Forelimb muscle (tissue), 1 donor: ENCODE measurements around the gene PXDN. TPM values are rescaled to one million over a fixed set of nuclear protein-coding genes. Genes with fewer than 3 reads are reported as not detected.
"Not testable (repeated sequence)": the region's sequence is repeated elsewhere in the genome, so short reads cannot be mapped to it uniquely, and the experiment has no call there.

Experiments
- DNase-seq: peaks from one replicate; pipeline ENCODE4 v3.0.0-alpha.2; 2013; ENCODE audit warnings: low read depth
- polyA plus RNA-seq: library from polyadenylated mRNA; unstranded; fragments of 120-200 nt; gene quantifications from one replicate; pipeline ENCODE4 v1.2.1, GENCODE V29; 2013; ENCODE audit not compliant: insufficient read length

Gene PXDN
- polyA plus RNA-seq, 1 donor, result 124 TPM

DNA sequence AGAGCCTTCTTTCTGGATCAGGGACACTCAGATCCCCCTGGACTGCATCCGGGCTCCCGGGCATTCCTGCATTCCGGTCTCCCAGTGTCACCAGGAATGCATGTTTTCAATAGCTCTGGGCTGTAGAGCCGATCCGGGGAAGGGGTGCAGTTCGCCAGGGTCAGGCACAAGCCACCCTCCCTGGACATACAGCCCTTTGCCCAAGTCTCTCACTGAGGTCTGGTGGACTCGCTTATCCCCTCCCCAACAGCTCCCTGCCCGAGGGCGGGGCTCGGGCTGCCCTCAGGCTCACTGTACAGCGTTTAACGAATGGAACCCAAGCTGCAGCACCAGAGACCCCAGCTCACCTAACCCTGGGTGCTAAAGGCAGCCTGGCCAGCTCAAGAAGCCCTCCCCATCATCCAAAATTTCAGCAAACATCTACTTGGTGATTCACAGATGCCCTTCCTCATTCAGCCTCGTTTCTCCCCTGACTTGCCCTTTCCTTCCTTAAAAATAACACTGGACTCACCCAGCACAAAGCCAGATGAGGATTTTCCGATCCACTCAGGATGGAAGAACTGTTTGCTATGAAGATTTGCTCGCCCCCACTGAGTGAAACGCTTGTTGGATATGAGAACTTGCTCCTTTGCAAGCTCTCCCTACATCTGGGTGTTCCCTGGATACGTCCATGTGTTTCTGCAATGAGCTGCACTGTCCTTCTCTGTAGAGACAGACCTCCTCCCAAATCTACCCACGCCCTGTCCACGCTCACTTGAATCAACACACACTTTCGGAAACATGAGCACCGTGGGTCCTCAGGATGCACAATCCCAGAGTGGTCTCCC is 58.1 kb downstream of the PXDN start:
- DNase-seq, result no peak

DNA sequence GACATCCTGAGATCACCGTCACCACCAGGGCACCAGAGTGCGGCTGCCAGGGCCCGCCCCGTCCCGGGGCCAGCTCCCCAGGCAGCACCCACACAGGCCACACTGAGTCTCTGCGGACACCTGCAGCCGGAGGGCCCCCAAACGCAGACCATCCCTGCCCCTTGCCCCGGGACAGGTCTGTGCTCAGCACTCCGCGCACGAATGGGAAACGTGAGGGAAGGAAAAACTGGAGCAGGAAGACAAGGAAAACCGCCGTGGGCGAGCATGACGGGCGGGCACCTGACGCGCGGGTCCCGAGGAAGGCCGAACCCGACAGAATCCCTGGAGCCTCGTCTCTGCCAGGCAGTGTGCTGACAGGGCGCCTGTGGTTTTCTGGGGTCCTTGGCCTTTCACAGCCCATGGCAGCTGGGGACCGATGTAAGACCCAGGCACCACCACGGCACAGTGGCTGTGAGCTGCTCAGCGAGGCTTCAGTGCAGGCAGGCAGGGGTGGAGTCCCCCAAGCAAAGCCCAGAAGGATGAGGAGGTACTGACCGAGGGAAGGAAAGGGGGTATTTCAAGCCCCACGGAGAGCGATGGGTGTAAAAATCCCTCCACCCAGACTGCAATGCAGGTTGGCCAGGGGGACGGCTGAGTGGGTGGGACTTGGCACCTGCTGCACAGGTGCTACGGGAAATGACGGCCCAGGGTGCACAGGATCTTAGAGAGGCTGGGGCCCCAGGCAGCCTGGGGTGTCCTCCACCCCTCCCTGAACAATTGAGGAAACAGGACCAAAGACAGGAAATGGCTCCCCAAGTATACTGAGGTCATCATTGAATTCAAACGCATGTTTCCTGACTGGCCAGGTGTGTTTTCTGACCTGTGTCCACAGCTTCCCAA is 59.0 kb downstream of the PXDN start:
- DNase-seq, result no peak

DNA sequence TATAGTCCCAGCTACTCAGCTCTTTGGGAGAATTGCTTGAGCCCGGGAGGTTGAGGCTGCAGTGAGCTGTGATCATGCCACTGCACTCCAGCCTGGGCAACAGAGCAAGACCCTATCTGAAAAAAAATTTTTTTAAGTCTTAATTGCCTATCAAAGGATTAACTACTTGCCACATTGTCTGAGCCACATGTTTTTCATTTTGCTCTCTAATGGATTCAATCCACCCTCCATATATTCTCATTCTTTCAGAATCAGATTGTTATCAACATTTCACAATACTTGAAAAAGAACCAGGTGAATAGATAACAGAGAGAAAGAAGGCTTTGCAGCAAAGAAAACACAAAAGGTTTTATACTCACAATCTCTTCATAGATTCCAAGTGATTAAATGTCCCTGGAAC is 61.0 kb downstream of the PXDN start:
- DNase-seq, result no peak

DNA sequence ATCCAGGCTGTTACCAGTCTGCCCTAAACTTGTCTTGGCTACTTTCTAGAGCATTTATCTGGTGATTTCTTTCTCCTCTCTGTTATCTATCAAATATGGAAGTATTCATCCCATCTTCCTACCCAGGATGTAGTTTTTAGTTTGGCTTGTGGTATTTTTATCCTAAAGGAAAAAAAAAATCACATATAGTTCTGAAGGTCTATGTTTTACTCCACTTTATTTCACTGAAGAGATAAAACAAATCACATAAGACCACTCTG is 62.2 kb downstream of the PXDN start:
- DNase-seq, result no peak

DNA sequence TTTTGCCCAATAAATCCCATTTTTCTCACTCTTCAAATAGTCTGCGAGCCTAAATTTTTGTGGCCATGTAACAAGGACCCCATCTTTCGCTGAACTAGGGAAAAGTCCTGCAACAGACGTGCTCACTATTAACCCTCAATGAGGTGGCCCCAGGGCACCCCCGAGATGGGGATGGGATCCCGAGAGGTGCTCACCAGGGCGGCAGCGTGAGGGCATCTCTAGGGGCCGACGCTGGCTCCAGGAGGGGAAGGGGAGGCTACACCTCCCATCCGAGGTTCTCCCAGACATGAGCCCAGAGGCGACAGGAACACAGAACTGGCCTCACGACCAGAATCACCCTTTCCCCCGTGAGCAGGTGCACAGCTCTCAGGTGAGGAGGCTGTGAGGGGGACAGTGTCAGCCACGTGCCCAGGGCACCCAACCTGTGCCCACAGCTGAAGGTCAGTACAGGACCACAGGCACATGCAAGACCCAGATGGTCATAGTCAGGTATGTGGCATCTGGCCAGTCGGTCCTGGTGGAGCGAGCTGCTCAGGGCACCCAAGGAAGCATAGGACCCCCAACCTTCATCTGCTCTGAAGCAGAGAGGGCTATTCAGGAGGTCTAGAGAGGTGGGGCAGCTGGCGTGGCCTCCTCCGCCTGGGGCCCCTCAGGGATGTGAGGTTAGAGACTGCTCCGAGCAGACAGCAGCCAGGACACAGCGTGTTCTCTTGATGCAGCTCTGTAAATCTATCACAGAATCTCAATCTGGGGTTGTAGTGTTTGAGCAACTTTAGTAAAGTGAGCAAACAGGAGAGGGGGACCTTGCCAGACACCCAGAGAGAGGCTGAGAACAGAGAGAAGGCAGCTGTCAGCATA is 62.8 kb downstream of the PXDN start:
- DNase-seq, result no peak

DNA sequence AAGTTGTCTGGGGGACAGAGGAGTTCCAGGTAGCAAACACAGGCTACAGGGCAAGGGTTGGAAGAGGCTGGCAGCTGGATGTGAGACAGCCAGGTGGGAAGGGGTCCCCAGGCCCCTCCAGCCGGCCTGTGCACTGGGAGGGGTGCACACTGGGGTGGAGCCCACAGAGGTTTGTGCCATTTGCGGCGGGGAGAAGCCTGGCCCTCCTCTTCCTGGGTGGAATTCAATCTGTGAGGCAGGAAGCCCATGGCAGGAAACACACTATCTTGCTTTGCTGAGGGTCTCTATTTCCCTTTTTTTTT is 63.3 kb downstream of the PXDN start:
- no peak for DNase-seq

DNA sequence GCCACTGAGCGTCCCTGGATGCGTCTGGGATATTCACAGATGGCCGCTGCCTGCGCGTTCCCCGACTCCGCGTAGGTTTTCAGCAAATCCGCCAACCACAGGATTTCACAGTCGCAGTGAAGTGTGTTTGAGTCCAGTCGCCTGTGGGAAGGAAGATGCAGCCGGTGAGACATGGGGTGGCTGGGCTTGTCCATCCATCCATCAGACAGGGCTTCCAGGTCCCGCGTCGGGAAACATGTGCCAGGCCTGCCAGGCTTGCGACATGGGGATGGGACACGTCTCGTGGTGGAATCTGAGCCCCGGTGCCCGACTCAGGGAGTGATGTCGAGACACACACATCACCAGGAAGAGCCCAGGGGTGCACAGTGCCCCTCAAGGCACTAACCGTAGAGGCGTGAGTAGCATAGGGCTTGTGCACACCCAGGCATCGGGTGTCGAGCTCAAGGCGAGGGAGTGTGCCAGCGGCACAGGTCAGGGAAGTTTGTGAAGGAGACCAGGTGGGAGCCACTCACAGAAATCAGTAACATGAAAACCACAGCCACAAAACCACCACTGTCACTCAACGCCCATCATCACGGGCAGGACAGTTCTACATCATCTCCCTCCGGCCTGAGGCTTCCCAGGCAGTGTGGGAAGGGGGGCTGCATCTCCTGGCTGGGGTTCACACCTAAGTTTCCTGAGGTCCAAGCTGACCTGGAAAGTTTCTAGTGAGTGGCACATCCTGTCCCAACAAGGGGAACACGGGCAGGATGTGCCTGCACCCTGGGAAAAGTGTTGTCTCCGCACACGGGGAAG is 63.9 kb downstream of the PXDN start:
- no peak for DNase-seq

DNA sequence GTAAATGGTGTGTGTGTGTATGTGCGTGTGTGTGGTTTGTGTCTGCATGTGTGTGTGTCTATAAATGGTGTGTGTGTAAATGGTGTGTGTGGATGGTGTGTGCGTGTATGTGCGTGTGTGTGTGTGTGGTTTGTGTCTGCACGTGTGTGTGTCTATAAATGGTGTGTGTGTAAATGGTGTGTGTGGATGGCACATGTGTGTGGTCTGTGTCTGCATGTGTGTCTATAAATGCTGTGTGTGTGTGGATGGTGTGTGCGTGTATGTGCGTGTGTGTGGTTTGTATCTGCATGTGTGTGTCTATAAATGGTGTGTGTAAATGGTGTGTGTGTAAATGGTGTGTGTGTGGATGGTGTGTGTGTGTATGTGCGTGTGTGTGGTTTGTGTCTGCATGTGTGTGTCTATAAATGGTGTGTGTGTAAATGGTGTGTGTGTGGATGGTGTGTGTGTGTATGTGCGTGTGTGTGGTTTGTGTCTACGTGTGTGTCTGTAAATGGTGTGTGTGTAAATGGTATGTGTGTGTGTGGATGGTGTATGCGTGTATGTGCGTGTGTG is 64.8 kb downstream of the PXDN start:
- DNase-seq, result not testable (repeated sequence)

DNA sequence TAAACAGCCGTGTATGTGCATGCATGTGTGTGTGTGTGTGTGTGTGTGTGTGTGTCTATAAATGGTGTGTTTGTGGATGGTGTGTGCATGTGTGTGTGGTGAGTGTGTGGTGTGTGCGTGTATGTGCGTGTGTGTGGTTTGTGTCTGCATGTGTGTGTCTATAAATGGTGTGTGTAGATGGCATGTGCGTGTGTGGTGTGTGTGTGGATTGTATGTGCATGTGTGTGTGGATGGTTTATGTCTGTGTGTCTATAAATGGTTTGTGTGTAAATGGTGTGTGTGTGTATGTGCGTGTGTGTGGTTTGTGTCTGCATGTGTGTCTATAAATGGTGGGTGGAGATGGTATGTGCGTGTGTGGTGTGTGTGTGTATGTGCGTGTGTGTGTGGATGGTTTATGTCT is 65.2 kb downstream of the PXDN start:
- DNase-seq, result not testable (repeated sequence)

DNA sequence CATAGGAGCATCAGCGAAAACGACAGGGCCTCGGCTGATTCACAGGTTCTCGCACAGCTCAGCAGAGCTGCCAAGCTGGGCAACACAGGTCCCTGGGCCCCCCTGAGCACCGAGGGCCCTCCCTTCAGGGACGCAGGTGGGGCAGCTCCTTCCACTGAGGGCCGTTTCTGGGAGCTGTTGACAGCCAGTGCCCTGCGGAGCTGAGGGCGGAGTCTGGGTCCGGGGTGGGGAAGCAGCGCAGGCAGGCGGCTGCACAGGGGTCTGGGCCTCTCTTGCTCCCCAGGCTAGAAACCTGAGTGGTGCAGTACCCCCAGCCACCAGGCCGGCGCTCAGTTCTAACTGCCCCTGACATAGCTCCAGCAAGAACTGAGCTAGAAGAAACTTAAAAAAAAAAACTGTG is 65.7 kb downstream of the PXDN start:
- no peak for DNase-seq

DNA sequence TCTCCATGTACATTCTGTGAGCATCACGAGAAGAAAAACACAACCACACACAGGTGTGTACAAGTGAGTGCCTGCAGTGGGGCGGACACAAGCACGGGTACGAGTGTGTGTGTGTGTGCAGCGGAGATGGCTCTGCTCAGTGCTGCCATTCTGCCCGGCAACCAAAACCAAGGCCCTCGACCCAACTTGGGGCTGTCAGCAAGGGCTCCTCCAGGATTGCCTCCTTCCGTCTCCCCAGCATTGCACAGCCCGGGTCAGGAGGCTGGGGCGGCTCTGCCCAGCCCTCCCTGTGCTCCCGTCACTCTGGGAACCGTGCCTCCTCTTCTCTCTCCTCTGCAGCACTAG is 66.5 kb downstream of the PXDN start:
- DNase-seq, result no peak

DNA sequence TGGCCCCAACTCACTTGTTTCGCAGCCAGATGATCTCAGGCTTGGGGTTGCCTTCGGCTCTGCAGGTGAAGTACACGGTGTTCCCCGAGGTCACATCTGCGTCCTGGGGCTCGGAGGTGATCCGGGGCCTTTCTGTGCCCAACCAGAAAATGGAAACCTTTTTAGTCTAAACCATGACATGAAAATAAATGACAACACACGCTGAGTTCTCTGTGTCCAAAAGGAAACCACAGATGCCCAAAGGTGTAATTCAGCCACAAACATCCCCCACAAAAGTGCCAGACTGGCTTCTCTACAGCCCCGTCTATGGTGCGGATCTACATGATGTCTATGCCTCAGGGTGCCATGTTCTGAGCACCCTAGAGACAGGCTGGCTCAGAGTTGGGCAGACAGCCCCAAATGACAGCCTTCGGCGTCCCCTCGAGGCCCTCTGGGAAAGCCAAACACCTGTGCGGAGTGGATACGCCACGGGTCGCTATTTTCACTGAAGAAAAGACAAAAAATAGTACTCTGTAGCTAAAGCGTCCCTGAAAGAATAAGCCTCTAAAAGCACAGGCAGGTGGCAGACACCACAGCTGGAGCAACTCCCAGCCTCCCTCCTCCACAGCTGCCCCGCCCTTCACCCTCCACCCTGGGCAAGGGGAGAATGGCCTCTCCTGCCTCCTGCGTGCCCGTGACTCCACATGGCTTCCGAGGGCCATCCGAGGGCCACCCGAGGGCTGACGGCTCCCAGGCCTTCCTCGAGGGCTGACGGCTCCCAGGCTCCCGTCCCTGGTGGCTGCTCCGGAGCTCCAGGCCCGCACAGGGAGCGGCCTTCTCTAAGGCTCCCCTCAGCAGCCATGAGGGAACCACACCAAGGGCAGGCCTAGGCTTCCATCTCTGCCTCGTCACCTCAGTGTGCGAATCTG is 67.1 kb downstream of the PXDN start:
- no peak for DNase-seq

DNA sequence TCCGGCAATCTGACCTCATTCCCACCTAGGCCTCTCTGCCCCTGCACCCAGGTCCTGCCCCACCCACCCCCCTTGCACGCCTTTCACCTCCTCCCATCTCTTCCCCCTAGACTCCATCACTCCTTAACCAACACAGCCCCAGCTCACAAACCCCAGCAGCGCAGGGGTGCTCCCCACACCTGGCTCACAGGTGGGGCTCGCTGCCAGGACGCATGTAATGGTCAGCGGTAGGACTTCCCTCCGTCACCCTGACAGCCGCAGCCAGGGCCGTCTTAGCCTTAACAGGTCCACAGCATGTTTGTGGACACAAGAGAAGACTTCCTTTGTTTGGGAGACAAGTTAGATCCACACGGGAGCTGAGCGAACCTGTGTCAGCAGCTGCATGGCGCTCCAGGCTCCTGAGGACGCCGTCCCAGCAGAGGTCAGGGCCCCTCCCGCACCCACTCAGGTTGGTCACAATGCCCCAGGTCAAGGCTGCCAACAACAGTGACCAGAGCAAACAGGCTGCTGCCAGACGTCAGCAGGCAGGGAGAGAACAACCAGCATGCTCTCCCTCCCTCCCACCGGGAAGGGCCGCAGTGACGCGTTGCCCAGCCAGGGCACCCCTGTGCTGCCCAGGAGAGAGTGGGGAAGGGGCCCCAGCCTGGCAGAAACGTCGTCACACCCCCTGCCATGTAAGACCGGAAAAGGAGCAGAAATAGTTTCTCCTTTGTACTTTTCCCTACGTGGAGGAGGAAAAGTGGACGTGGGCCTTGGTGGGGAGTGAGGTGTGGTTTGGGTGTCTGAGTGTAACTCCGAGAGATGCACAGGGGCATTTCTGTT is 68.0 kb downstream of the PXDN start:
- no peak for DNase-seq

DNA sequence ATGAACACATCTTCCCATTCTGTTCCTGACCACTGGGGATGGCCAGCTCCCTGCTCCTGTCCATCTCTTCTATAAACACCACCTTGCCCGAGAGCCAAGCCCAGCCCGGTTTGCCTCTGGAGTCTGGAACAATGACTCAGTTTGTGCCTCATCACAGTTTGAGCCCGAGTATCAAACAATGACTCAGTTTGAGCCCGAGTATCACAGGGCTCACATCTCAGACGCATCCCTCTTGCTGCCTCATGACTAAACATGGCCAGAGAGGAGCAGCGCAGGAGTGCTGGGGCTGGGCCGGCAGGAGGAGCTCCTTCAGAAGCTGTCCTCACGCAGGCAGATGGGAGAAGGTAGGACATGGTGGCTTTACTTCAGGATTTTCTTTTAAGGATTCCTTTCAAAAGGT is 68.7 kb downstream of the PXDN start:
- no peak for DNase-seq

DNA sequence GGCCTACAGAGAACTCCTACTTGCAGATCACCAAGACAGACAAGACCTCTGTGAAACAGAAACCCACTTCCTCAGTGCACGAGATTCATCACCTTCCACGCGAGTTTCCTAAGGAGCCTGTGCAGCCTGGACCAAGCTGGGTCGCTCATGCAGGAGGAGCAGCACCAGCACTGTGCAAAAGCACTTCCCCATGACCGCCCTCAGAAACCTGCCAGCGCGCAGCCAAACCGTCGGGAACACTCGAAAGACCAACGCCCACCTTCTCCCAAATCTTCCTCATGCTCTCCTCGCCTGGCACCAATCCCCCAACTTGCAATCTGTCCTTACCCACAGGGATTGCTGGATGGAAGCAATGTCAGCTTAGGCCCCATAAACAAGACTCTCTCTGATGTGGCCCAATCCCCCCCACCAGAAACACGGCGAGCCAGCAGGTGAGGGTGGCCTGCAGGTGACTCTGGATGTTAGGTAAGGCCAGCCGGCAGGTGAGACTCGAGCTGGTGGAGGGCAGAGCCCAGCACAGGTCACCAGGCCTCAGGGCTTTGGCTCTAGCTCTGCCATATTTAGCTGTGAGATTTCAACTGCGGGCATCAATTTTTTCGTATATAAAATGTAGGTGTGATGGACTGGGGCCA is 69.4 kb downstream of the PXDN start:
- no peak for DNase-seq

DNA sequence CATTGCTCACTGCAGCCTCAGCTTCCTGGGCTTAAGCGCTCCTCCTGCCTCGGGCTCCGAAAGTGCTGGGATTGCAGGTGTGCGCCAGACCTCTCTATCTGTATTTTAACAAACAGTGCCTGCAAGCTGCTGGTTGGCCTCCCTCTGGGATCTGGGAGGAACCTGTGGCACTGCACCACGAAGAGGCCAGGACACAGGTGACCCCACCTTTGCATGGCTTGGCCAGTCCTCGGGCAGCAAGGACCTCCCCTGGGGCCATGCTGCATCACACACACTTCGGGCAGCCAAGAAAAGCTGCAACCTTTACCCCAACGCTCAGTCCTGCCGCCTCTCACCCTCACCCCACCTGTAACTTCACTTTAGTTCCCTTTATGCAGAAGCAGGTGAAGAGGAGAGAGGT is 70.0 kb downstream of the PXDN start:
- DNase-seq, result no peak

DNA sequence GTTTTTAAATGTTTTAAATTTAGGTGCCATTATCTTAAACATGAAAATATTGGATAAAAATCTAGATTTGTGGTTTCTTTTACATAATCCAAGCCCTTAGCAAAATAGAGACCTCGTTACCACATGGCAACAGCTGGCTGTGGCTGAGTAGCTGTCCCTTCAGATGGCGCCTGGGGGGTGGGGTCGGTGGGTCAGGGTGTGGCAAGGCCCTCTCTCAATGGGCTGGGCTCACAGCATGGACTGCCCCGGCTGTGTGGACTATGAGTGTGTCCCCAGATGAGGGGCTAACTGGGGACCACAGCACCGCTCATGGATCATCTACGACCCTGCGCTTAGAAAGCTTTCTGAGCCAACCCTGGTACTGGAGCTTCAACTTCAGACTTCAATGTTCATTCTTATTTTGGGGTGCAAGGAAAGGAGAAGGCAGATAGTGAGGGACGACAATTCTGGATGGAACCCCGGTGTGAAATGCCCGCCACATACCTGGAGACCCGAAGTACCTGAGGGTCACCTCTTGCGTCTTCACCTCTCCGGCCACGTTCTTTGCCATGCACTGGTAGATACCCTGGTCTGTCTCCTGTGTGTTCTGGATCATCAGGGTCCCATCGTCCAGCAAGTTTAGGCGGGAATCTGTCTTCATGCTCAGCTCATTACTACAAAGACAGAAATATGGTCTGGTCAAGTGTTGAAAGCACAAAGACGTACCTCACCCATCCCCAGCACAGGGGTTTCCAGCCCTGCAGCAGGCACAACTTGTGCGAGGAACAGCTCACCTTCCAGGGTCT is 71.0 kb downstream of the PXDN start:
- no peak for DNase-seq

DNA sequence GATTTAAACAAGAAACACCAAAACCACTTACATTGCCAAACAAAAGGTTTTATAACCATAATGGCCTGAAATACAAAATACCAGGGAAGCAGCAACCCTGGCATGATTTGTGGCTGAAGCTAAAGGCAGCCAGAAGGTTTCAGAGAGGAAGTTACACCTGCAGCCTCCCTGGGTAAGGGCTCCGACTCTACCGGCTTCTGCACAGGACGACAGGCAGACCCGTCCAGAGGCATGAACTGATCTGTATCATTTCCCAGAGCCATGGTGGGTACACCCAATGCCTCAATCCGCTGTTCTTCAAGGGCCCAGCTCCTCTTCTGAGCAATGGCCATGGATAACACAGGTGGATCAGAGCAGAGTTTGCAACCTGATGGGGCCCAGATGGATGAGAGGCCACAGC is 71.6 kb downstream of the PXDN start:
- DNase-seq, result no peak
